Tibial nerve (tissue), 4 donors: Measurements from ENCODE around the gene TUT4.

Source experiments
- CTCF ChIP-seq, 5 experiments: fragments of 200-600 bp in 3 of 5; fragments of 450-650 bp in 2 of 5; sonication (generic) in 3 of 5; IDR thresholded peaks; one replicate each; pipeline ENCODE4 v1.5.1; 2016 to 2019; ENCODE audit warnings: antibody characterized with exemption in 5 of 5, mild to moderate bottlenecking in 3 of 5, moderate library complexity in 2 of 5
- EP300 ChIP-seq, 2 donors: sonication (generic); formaldehyde crosslinking; IDR thresholded peaks; one replicate each; pipeline ENCODE4 v1.6.1; 2017; ENCODE audit warnings: antibody characterized with exemption in 2 of 2, mild to moderate bottlenecking in 1 of 2
- POLR2A ChIP-seq, 2 donors: fragments of 450-650 bp; IDR thresholded peaks; one replicate each; pipeline ENCODE4 v1.6.1; 2017; ENCODE audit warnings: antibody characterized with exemption in 2 of 2, mild to moderate bottlenecking in 2 of 2, moderate library complexity in 2 of 2

GRCh38 chr1:52553362-52554266, 722 bp upstream of the TUT4 start:
- peak; percentile 45 to 48 for TF ChIP-seq POLR2A (IDR thresholded peaks at IDR 0.05)
- TF ChIP-seq CTCF (IDR thresholded peaks at IDR 0.05) = peak in 1 of 5 experiments; percentile 29
- TF ChIP-seq EP300 (IDR thresholded peaks at IDR 0.05) = peak in 1 of 2 donors; percentile 65
